T-cell (primary cell): ENCODE data around the gene MINDY2. TPM values are rescaled to one million over a fixed set of nuclear protein-coding genes. Genes with fewer than 3 reads are reported as not detected.
A peak's percentile ranks its signal among the peaks of the same experiment; 100 is the strongest.
"Not testable (repeated sequence)": the region's sequence is repeated elsewhere in the genome, so short reads cannot be mapped to it uniquely, and the experiment has no call there.

Source experiments
- ATAC-seq, 4 experiments: fragments of 200-7000 bp in 3 of 4; fragments of 150-1000 bp in 1 of 4; cut with Tn5 transposase; replicated peaks in 1 of 4; 1 replicate in 3 of 4; 2 replicates in 1 of 4; pipeline ENCODE4 v1.10.0; 2021; ENCODE audit warnings: moderate library complexity in 3 of 4, mild to moderate bottlenecking in 2 of 4, moderate number of reproducible peaks in 1 of 4
- CTCF ChIA-PET, 2 donors: fragments of 300-600 bp; sonication (Branson Sonifier 250); formaldehyde crosslinking; loops; one replicate each; lab custom pipeline; 2022; ENCODE audit warnings: antibody characterized with exemption in 2 of 2; lab: Charles Lee
- POLR2A ChIA-PET, 2 donors: fragments of 300-600 bp; sonication (Branson Sonifier 250); formaldehyde crosslinking; loops; one replicate each; lab custom pipeline; 2022; ENCODE audit warnings: antibody characterized with exemption in 2 of 2; lab: Charles Lee
- DNase-seq, 35 experiments: peaks; one replicate each; pipeline versions ENCODE4 v3.0.0 to v3.0.0-alpha.2; 2013 to 2023
- H3K27ac ChIP-seq: one replicate; pipeline ENCODE4 v1.5.1; 2013; ENCODE audit warnings: low read length
- H3K27me3 ChIP-seq, 2 experiments: replicated peaks in 1 of 2; 1 replicate in 1 of 2; 2 replicates in 1 of 2; pipeline versions ENCODE4 v1.6.1 to v1.7.0; 2013; ENCODE audit warnings: low read length in 1 of 2, mixed read lengths in 1 of 2; ENCODE audit not compliant: control insufficient read depth in 2 of 2, insufficient read depth in 2 of 2; ENCODE audit errors: extremely low read depth in 1 of 2
- H3K36me3 ChIP-seq, 2 donors: 1 replicate in 1 of 2; 2 replicates in 1 of 2; pipeline versions ENCODE4 v1.6.1 to v1.7.0; 2013; ENCODE audit warnings: low read length in 1 of 2; ENCODE audit not compliant: control insufficient read depth in 2 of 2, insufficient read depth in 1 of 2; ENCODE audit errors: extremely low read depth in 1 of 2
- H3K4me1 ChIP-seq, 2 experiments: 1 replicate in 1 of 2; 2 replicates in 1 of 2; pipeline versions ENCODE4 v1.6.1 to v1.7.0; 2013; ENCODE audit warnings: low read length in 2 of 2, mixed read lengths in 1 of 2; ENCODE audit not compliant: insufficient read depth in 2 of 2, control insufficient read depth in 1 of 2; ENCODE audit errors: extremely low read depth in 1 of 2
- H3K4me3 ChIP-seq, 2 donors: 1 replicate in 1 of 2; 2 replicates in 1 of 2; pipeline versions ENCODE4 v1.5.1 to v1.7.0; 2013; ENCODE audit warnings: mild to moderate bottlenecking in 2 of 2, low read length in 1 of 2, moderate library complexity in 1 of 2; ENCODE audit not compliant: control insufficient read depth in 1 of 2; ENCODE audit errors: extremely low read depth in 1 of 2
- H3K9me3 ChIP-seq: 2 replicates; pipeline ENCODE4 v1.7.0; 2013
- H3K27ac Mint-ChIP-seq, 2 donors: one replicate each; pipeline ENCODE4 v1.8.0; 2020 to 2021; ENCODE audit warnings: mild to moderate bottlenecking in 2 of 2, mixed read lengths in 2 of 2
- H3K27me3 Mint-ChIP-seq, 2 donors: one replicate each; pipeline ENCODE4 v1.8.0; 2021 to 2022; ENCODE audit warnings: mixed read lengths in 2 of 2
- H3K36me3 Mint-ChIP-seq: one replicate; pipeline ENCODE4 v1.8.0; 2021; ENCODE audit warnings: mixed read lengths
- H3K4me1 Mint-ChIP-seq, 3 donors: one replicate each; pipeline ENCODE4 v1.8.0; 2020 to 2022; ENCODE audit warnings: mixed read lengths in 3 of 3, mild to moderate bottlenecking in 1 of 3
- H3K4me3 Mint-ChIP-seq, 3 donors: one replicate each; pipeline ENCODE4 v1.8.0; 2020 to 2022; ENCODE audit warnings: mild to moderate bottlenecking in 3 of 3, mixed read lengths in 3 of 3, moderate library complexity in 3 of 3
- H3K9me3 Mint-ChIP-seq, 3 donors: one replicate each; pipeline ENCODE4 v1.8.0; 2020 to 2022; ENCODE audit warnings: mixed read lengths in 3 of 3
- WGBS: methylation state at CpG from one replicate; pipeline ENCODE4 v1.1.5; 2013; ENCODE audit warnings: missing lambda C conversion rate; ENCODE audit not compliant: insufficient coverage; 5-methylcytosine and 5-hydroxymethylcytosine counted together
- total RNA-seq, 35 experiments: library from RNA in 6 of 35; stranded (reverse) in 6 of 35; fragments of 120-200 nt in 1 of 35; gene quantifications; one replicate each; pipeline versions ENCODE4 v1.2.1 to v1.2.4 and lab custom pipeline; 2013 to 2026

Gene MINDY2
- total RNA-seq, 5 donors from 2014 or later (not counting 1 experiment from before 2014, with no cell fraction given): 11.7 to 17.9 (median 15.9) TPM

GRCh38 chr15:58875343-58875742 is 104.2 kb downstream of the MINDY2 start:
- H3K27me3 ChIP-seq: no peaks in the 10 kb centered on the region
- ATAC-seq (peak in 1 of 4 experiments; percentile 24), DNase-seq (no peak)
- H3K36me3 ChIP-seq: peaks cover 0 to 28% of the 10 kb centered on the region in 2 donors
- H3K4me3 ChIP-seq: no peak overlapping the region
- CTCF ChIA-PET: no interaction called here
- Mint-ChIP-seq H3K27me3 (no peaks in the 10 kb centered on the region), H3K4me3 (no peak overlapping the region), H3K9me3 (no peaks in the 10 kb centered on the region), H3K36me3 (peaks cover 32% of the 10 kb centered on the region), H3K27ac (no peak overlapping the region), H3K4me1 (peaks cover 0 to 9% (median 0%) of the 10 kb centered on the region in 3 donors)
- no peaks in the 10 kb centered on the region for H3K4me1 ChIP-seq
- POLR2A ChIA-PET: interaction anchor here (0.6 kb wide), 2 partner anchors 72 to 232 kb away, joined by 3 to 6 read pairs; no protein-coding TSS in a partner anchor
- H3K9me3 ChIP-seq: no peaks in the 10 kb centered on the region
- no peak overlapping the region for H3K27ac ChIP-seq

- Histone ChIP-seq H3K27me3 (no peaks in the 10 kb centered on the region), H3K4me1 (no peaks in the 10 kb centered on the region), H3K4me3 (no peak overlapping the region), H3K27ac (no peak overlapping the region), H3K9me3 (no peaks in the 10 kb centered on the region), H3K36me3 (peaks cover 0 to 40% of the 10 kb centered on the region in 2 donors)
- H3K4me1 Mint-ChIP-seq: peaks cover 0 to 9% (median 0%) of the 10 kb centered on the region in 3 donors
- no peak for DNase-seq
- H3K27me3 Mint-ChIP-seq: no peaks in the 10 kb centered on the region
- no peaks in the 10 kb centered on the region for H3K9me3 Mint-ChIP-seq
- CTCF ChIA-PET: interaction anchor here in 1 of 2 donors (1.0 kb wide), 1 partner anchor 135 kb away, joined by 3 read pairs; no protein-coding TSS in a partner anchor
- 95% methylated on average over 6 of the region's 7 CpGs for WGBS
- H3K36me3 Mint-ChIP-seq: peaks cover 42% of the 10 kb centered on the region
- ATAC-seq: no peak
- no peak overlapping the region for H3K27ac Mint-ChIP-seq
- POLR2A ChIA-PET: interaction anchor here (0.5 to 0.7 kb wide), 2 partner anchors 9 to 495 kb away, joined by 3 to 4 read pairs; no protein-coding TSS in a partner anchor
- H3K4me3 Mint-ChIP-seq: no peak overlapping the region
Measured at GRCh38 chr15:58876306-58877106, 105.4 kb downstream of the MINDY2 start.

DNA sequence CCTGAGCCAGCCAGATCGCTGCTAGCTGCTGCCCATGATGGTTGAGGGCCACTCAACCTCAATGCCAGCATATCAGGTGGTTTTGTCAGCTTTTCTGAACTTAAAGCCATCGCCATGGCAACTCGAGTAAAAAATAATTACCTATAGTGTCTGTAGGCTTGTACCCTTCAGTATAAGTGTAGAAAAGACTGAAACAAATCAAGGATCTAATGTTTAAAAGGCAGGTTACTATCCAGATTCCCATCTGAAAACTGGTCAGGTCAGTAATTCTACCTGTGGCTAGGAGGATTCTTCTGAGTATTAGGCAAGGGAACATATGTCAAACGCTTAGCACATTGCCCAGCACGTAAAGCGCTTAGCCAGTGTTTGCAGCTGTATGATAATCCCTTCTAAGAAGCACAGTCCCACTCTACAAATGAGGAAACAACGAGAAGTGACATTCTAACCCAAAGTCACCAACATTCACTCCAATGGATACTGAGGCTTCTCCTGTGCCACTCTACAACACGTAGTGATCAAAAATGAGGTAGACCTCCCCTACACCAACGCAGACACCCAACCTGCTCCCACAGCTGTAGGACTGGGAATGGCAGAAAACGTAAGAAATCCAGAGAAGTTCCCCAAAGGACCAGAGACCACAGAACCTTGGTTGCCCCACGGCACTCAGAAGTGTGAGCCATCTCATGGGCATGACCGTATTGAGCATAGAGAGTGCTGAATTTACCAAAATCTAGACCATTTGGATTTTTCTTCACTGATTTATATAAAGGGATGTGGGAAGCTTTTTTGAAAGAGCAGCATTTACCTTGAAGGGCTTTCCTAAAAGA is 107.1 kb downstream of the MINDY2 start:
- H3K27me3 Mint-ChIP-seq: no peaks in the 10 kb centered on the region
- H3K4me1 Mint-ChIP-seq: peaks cover 0 to 9% (median 0%) of the 10 kb centered on the region in 3 donors
- H3K4me3 Mint-ChIP-seq: no peak overlapping the region
- no peaks in the 10 kb centered on the region for H3K9me3 ChIP-seq
- no peak overlapping the region for H3K4me3 ChIP-seq
- H3K27ac Mint-ChIP-seq: no peak overlapping the region
- no peak overlapping the region for H3K27ac ChIP-seq
- ATAC-seq (no peak), DNase-seq (no peak)
- 100% methylated on average over 1 of the region's 12 CpGs for WGBS
- POLR2A ChIA-PET: no interaction called here
- CTCF ChIA-PET: no interaction called here
- peaks cover 0 to 56% of the 10 kb centered on the region in 2 donors for H3K36me3 ChIP-seq
- no peaks in the 10 kb centered on the region for H3K27me3 ChIP-seq
- H3K9me3 Mint-ChIP-seq: no peaks in the 10 kb centered on the region
- peaks cover 53% of the 10 kb centered on the region for H3K36me3 Mint-ChIP-seq
- H3K4me1 ChIP-seq: no peaks in the 10 kb centered on the region

DNA sequence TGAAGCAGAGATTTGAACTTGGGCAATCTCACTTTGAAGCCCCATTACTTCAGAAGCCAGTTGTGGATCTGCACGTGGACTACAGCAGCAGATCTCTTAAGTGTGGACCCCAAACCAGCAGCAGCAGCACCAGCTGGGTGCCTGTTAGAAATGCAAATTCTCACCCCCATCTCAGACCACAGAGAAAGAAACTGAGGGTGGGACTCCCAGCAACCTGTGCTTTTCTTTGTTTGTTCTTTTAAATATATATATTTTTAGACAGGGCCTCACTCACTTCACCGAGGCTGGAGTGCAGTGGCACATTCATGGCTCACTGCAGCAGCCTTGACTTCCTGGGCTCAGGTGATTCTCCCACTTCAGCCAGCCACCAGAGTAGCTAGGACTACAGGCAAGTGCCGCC is 109.2 kb downstream of the MINDY2 start:
- H3K4me1 ChIP-seq: no peaks in the 10 kb centered on the region
- H3K27ac Mint-ChIP-seq: no peak overlapping the region
- H3K4me3 Mint-ChIP-seq: no peak overlapping the region
- no peaks in the 10 kb centered on the region for H3K27me3 Mint-ChIP-seq
- H3K36me3 ChIP-seq: peaks cover 0 to 76% of the 10 kb centered on the region in 2 donors
- no peaks in the 10 kb centered on the region for H3K9me3 ChIP-seq
- ATAC-seq: no peak
- no peaks in the 10 kb centered on the region for H3K9me3 Mint-ChIP-seq
- POLR2A ChIA-PET: interaction anchor here in 1 of 2 donors (0.6 kb wide), 1 partner anchor 391 kb away, joined by 4 read pairs; no protein-coding TSS in a partner anchor
- peaks cover 62% of the 10 kb centered on the region for H3K36me3 Mint-ChIP-seq
- CTCF ChIA-PET: no interaction called here
- H3K27me3 ChIP-seq: no peaks in the 10 kb centered on the region
- WGBS: no CpG with 5 or more reads among the region's 3 CpGs
- DNase-seq: no peak
- no peak overlapping the region for H3K4me3 ChIP-seq
- no peak overlapping the region for H3K27ac ChIP-seq
- peaks cover 0 to 9% (median 0%) of the 10 kb centered on the region in 3 donors for H3K4me1 Mint-ChIP-seq

GRCh38 chr15:58882243-58882642 is 111.1 kb downstream of the MINDY2 start:
- WGBS: no CpG with 5 or more reads among the region's 4 CpGs
- Mint-ChIP-seq H3K9me3 (no peaks in the 10 kb centered on the region), H3K36me3 (peaks cover 69% of the 10 kb centered on the region), H3K27me3 (no peaks in the 10 kb centered on the region), H3K27ac (peak overlapping the region in 1 of 2 donors; percentile 50), H3K4me3 (no peak overlapping the region), H3K4me1 (no peaks in the 10 kb centered on the region)
- Histone ChIP-seq H3K27me3 (no peaks in the 10 kb centered on the region), H3K4me3 (no peak overlapping the region), H3K4me1 (no peaks in the 10 kb centered on the region), H3K9me3 (no peaks in the 10 kb centered on the region), H3K36me3 (peaks cover 0 to 90% of the 10 kb centered on the region in 2 donors), H3K27ac (no peak overlapping the region)
- ChIA-PET POLR2A (no interaction called here), CTCF (no interaction called here)
- no peak for ATAC-seq
- no peak for DNase-seq

DNA sequence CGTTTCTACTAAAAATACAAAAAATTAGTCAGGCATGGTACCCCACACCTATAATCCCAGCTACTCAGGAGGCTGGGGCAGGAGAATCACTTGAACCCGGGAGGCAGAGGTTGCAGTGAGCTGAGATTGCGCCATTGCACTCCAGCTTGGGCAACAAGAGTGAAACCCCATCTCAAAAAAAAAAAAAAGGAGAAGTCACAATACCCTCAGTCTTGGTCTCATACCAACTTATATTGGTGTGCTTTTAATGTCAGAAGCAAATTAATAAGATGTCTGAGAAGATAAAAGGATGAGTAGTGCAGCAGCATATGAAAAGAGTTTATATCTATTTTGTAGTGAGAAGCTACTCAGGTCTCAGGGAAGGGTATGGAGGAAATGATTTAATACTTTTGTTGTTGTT is 112.8 kb downstream of the MINDY2 start:
- ATAC-seq, H3K27ac ChIP-seq, H3K4me1 Mint-ChIP-seq, CTCF ChIA-PET, H3K27me3 Mint-ChIP-seq, H3K4me3 ChIP-seq, POLR2A ChIA-PET, H3K9me3 Mint-ChIP-seq, H3K4me1 ChIP-seq, H3K27me3 ChIP-seq, H3K27ac Mint-ChIP-seq, H3K4me3 Mint-ChIP-seq, H3K9me3 ChIP-seq, DNase-seq: not testable (repeated sequence)
- peaks cover 76% of the 10 kb centered on the region for H3K36me3 Mint-ChIP-seq
- peaks cover 3 to 94% of the 10 kb centered on the region in 2 donors for H3K36me3 ChIP-seq
- 100% methylated on average over 1 of the region's 3 CpGs for WGBS
